Medulla oblongata (tissue), 1 donor: ENCODE data around the gene KLF9.
A peak's percentile ranks its signal among the peaks of the same experiment; 100 is the strongest.
"Not testable (repeated sequence)": the region's sequence is repeated elsewhere in the genome, so short reads cannot be mapped to it uniquely, and the experiment has no call there.

ENCODE experiments used
- DNase-seq: peaks from one replicate; pipeline ENCODE4 v3.0.0-alpha.2; 2015; ENCODE audit errors: extremely low spot score

KLF9 gene

DNA sequence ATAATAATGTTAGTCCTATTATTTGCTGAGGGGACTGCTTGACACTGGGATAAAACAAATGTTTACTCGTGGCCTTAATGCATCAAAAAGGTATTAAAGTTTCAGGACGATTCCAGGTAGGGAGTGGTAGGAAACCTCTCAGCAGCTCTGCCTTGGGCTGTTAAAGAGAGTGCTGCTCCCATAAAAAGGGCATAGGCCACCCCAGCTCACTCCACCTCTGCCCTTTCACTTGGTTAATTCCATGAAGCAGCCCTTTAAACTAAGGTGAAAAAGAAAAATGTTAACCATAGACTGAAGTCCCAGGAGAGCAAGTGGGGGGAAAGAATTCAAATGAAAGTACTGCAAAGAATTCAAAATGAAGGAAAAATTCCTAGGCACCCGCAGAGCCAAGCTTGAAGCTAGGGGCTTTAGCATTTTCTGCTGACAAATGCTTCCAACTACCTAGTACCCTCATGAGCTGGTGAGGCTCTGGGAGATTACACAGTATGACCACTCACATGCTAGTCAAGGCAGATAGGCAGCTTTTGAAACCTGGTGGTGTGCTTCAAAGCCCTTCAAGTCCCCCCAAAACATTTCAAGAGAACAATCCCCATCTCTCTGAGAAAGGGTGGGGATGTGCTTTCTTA, 8.5 kb downstream of the KLF9 start:
- DNase-seq, result no peak

DNA sequence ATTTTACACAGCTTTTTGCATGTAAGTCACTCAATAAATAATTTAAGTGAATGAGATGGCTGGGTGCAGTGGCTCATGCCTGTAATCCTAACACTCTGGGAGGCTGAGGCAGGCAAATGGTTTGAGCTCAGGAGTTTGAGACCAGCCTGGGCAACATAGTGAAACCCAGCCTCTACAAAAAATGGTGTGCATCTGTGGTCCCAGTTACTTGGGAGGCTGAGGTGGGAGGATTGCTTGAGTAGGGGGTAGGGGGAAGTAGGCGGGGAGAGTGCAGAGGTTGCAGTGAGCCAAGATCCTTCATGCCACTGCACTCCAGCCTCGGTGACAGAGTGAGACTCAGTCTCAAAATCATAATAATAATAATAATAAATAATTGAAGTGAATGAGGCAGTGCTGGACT, 10.2 kb downstream of the KLF9 start:
- DNase-seq, result no peak

DNA sequence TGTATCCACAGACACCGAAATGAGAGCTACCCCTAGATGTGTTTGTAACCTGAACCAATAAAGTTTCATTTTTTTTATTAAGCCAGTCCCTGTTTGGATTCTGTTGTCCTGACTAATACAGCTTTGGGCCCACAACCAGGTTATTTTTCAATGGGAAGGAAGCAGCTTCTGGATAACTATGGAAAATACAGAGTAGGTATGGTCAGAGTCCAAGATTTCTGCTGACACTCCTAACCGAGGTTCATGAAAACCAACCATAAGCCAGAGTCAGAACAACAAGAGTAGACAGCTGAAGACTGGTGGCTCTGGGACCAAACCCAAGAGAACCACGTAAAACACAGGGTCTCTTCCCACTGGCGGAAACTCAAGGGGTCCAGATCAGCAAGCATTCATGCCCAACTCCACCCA, 10.8 kb downstream of the KLF9 start:
- no peak for DNase-seq

DNA sequence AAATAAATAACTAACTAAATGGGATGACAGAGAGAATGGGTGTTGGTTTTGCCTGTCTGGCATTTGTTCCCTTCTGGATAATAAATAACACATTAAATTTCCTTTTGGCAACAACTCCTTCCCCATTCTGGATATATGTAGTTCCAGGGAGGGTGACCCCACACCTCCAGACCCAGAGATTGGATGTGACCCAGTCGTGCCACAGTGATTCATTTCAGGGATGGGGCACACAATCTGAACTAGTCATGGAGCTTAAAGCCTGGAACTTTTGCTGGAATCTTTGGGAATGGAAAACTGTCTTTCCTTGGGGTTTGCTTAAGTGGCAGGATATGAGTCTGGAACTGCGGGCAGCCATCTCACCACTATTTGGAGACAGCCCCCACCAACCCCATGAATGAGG, 11.3 kb downstream of the KLF9 start:
- no peak for DNase-seq

DNA sequence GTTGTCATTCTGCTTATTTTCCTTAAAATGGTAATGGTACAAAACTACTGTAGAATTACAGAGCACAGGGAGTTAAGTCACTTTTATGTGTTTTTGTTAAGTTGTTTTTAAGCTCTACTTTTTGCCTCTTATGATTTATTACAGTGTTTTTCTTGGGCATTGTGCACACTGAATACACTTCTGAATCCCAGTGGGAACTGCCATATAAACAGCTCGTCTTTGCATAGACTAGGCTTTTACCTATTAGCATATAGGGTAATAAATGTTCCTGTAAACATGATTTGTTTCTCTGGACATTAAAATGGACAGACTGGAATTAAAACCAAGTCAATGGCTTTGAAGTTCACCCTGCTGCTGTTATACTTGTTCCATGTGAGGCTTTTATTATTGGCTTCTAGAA, 12.2 kb downstream of the KLF9 start:
- no peak for DNase-seq

DNA sequence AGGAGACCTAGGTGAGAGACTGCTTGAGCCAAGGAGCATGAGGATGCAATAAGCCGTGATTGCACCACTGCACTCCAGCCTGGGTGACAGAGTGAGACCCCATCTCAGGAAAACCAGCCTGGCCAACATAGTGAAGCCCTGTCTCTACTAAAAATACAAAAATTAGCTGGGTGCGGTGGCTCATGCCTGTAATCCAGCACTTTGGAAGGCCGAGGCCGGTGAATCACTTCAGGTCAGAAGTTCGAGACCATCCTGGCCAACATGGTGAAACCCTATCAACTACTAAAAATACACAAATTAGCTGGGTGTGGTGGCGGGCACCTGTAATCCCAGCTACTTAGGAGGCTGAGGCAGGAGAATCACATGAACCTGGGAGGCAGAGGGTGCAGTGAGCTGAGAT, 13.2 kb downstream of the KLF9 start:
- DNase-seq, result not testable (repeated sequence)

DNA sequence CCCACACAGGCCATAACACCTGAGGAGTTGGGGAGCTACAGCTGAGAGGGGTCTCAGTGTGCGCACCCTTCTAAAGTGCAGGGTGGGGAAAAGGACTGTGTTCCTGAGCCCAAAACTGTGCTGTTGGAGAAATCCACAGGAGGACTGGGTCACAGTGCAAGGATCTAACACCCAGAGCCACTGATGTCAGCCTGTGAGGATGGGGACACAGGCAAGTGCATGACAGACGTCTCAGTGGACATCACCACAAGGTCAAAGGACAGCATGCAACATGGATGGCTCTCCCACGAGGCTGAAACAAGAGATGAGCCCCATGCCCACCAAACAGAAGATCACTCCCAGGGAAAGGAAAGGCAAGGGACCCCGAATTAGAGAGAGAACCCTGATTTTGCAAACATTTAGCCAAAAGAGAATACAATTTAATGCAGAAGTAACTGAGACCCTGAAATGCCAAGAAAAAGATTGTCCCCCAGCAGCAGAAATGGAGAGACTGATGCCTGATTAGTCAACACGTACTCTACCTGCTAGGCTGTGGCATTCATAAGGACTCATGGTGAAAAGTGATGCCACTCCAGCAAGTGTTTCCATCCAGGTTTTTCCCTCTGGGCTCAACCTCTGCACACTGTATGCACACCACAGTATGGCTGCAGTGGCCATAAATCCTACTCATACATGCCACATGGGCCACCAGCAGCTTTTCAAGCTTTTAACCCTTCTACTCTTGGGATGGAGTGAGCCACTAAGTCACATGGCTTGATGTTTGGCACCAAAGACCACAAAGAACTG, 14.2 kb downstream of the KLF9 start:
- no peak for DNase-seq

DNA sequence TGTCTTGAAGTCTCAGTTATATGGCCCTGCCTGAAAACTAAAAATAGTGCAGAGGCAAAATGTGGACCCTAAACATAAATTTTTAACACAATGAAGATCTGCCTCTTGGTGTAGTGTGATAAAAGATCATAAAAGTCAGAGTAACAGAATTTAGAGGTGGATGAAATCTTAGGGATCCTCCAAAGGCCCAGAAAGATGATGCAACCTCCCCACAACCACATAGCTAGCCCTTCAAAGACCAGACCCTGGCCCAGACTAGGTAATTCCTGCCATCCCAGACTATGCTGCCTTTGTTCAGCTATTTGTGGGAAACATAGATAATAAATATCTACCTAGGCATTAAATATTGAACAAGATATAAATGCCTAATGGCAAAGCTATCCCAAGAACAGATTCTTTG, 15.3 kb downstream of the KLF9 start:
- no peak for DNase-seq

DNA sequence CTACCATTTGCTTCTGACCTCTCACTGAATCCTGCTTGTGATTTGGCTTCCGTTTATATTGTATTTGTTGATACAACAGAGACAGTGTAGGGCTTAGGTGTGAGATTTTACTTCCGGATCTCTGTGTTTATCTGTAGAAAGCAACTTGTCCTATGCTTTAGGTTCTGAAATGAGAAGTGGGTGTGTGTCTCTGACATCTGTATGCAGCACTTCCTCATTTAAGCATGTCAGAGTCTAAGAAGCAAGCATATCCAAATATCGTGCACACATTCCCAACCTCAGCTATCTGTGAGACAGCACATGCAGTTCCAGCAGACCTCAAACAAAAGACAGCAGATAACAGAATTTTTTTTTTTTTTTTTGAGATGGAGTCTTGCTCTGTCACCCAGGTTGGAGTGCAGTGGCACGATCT, 16.3 kb downstream of the KLF9 start:
- DNase-seq, result peak; percentile 61

DNA sequence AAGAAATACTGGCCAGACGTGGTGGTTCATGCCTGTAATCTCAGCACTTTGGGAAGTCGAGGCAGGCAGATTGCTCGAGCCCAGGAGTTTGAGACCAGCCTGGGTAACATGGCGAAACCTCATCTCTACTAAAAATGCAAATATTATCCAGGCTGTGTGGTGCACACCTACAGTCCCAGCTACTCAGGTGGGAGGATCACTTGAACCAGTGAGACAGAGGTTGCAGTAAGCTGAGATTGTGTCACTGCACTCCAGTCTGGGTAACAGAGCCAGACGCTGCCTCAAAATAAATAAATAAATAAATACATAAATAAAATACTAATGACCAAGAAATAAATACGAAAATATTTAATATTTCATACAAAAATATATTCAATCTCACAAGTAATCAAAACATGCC, 18.8 kb downstream of the KLF9 start:
- no peak for DNase-seq

DNA sequence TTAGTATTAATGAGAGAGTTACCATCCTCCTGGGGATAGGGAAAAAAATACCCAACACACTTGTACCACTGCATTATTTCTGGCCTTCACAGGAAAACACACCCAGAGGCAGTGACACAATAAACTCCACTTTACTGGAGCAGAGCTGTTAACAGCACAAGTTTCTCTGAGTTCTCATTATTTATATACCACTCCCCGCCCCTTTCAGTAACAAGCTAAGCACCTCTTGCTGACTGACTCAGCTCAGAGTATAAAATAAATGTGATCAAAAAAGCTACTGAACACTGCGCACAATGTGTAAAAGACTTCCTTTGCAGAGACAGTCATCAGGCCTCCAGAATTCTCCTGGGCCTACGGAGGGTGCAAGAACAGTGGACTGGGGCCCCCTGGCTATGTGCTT, 21.6 kb downstream of the KLF9 start:
- DNase-seq, result no peak

DNA sequence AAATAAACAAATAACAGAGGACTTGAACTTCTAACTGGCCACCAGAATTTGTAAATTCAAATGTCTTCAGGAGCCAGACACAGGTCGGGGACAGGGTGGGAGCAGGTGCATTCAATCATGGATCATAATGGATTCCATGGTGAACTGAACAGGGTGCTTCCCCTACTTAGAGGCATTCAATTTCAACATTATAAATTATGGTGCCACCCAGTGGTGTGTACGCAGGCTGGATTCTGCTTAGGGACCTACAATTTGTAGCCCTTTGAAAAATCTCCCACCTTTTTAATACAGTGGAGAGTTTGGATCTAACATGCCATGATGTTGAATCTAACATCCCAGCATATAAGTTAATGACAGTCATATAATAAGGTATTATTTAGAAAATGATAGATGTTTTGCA, 22.3 kb downstream of the KLF9 start:
- peak; percentile 39 for DNase-seq

DNA sequence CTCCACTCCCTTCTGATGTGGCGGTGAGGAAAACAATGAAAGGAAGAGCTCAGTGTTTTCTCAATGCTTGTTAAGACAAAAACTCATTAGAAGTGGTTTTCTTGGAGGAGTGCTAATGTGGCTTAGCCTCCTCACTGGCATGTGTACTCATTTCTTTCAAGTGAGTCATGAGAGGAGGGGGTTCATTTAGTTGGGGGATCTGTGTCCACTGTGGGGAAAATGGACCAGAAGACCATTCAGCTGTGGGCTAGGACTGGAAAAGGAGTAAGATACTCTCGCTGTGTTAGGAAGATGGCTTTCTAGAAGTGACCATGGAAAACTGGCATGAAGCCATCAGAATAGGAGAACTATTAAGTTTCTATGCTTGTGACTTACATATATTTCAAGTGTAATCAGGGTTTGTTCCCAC, 23.5 kb downstream of the KLF9 start:
- DNase-seq, result peak; percentile 24

DNA sequence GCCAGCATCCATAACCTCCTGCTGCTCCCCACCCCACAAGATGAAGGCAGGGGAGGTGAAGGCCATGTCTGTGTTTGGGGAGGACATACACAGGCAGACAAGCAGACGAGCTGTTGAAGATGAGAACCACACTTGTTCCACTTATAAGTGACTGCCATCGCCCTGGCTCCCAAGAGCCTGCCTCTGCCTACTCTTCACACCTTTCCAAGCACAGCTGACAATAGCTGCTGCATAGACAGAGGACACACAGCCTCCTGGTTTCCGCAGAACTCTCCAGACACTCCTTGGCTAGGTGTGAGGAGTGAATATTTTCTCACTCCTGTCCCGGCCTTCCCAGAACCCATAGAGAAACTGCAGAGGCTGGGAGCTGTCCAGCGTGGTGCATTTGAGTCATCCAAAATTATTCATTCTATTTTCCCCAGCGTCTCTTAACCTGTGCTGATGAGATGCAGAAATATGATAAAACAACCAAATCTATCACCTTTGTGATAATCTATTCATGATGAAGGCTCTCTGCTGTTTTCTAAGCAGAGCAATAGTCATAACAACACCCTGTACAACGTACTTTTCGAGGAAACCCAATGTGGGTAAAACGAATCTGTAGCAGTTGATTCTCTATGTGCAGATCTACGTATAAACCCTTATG, 24.7 kb downstream of the KLF9 start:
- DNase-seq, result peak; percentile 19

DNA sequence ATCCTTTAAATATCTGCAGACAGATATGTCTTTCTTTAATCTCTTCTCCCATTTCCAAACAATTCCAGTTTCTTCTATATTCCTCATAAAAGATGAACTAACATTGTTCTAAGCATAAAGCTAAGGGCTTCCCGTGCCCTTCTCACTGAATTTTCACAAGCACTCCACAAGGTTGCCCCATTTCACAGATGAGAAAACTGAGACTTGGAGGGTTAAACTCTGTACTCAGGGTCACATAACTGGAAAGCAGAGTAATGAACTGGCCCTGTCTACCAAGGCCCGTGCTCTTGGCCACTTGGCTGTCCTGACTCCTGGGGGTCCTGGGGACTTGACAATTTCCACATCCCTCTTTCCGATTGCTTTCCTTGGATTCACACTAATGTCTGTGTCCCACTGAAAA, 25.3 kb downstream of the KLF9 start:
- DNase-seq, result no peak

DNA sequence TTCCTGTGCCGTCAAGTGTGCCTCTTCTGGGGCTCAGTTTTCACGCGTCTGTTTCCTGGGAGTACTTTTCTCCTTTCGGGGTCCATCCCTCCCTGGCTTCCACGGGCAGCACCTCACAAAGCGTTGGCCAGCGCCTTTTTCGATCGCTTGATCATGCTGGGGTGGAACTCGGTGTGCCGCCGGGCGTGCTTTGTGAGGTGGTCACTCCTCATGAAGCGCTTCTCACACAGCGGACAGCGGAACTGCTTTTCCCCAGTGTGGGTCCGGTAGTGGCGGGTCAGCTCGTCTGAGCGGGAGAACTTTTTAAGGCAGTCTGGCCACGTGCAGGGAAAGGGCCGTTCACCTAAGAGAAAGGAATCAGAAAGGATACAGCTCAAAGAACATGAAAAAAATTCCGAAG, 26.8 kb downstream of the KLF9 start:
- DNase-seq, result no peak

DNA sequence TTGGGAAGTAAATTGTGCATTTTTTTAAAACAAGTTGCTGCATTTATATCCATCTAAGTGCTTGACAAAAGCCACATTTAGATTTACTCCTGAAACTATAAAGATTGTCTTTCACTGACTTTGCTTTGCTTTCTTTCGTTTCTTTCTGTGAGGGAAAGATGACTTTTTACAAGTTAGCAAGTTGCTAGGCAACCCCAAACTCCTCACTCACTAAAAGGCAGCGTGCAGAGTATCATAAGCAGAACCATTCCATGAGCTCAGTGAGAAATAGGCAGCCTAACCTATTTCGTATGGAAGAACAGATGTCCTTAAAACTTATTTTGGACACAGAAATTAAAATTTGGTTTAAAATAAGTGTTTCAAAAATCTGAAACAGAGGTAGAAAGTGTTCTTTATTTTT, 29.0 kb downstream of the KLF9 start:
- peak; percentile 34 for DNase-seq

DNA sequence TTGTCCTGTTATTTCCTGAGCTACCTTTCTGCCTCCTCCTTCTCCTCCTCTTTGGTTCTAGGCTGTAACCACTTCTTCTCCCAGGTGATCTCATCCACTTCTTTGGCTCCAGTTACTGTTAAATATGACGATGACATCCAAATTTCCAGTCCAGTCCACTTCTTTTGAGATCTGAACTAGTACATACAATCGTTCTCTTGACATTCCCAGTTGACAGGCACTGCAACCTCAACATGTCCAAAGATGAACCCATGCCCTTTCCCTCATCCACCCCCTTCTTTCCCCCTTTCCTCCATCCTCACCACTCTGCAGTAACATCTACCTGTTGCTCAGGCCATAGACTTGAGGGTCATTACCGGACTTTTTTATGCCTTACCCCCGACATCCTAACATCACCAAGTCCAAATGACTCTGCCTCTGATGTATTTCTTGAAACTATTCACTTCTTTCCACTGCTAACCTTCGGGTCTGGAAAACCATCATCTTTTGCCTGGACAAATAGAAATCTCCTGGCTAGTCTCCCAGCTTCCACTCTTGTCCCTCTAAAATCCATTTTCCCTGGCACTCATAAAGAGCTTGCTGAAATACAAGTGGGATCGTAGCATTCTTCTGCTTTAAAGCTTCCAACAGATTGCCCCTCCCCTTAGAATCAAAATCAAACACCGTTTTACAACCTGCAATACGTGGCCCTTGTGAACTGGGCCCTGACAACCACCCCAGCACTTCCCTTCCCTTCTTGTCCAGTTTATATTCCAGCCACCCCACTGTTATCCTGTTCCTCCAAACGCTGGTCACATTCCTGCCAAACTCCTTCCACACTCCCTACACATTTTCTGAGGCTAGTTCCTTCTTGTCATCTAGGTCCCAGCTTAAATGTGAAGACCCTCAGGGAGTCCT, 31.5 kb downstream of the KLF9 start:
- DNase-seq, result no peak

DNA sequence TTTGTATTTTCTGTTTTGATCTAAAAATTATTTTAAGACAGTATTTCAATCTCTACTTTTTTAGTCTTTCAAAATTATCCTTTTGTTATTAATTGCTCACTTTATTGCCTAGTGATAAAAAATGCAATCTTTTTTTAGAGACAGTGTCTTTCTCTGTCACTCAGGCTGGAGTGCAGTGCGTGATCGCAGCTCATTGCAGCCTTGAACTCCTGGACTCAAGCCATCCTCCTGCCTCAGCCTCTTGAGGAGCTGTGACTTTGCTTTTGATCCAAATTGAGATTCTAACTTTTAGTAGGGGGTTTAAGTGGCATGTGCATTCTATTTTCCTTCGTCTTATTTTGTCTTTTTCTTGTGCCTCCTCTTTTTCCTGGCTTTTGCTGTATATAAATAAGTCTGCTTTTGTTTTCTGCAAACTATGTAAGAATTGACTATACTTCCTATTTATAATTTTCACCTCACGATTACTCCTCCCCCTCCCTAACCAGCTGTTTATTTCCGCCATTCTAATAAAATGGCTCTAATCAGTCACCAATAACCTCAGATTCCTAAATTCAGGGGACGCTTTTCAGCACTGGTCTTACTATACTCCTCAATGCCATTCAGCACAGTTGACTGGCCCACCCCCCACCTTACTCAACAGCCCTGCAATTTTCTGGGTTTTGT, 32.3 kb downstream of the KLF9 start:
- no peak for DNase-seq

DNA sequence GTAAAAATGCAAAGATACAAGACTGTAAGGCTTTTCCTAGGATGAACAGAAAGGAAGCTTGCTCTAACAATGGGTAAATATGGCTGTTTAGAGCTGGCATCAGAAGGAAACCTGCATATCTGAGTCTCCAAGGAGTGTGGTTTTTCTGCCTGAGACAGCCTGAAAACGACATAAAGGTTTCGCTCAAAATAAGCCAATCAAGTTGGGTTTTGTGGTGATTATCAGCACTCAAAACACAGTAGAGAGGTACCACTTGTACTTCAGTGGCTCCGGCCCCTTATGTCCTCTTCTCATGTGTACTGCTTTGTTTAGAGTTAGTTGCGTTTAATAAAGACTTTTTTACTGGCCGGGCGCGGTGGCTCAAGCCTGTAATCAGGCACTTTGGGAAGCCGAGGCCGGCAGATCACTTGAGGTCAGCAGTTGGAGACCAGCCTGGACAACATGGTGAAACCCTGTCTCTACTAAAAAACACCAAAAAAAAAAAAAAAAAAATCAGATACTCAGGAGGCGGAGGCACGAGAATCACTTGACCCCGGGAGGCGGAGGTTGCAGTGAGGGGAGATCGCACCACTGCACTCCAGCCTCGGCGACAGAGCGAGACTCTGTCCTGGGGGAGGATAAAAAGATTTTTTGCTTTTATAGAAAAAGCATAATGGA, 39.4 kb downstream of the KLF9 start:
- DNase-seq, result no peak

DNA sequence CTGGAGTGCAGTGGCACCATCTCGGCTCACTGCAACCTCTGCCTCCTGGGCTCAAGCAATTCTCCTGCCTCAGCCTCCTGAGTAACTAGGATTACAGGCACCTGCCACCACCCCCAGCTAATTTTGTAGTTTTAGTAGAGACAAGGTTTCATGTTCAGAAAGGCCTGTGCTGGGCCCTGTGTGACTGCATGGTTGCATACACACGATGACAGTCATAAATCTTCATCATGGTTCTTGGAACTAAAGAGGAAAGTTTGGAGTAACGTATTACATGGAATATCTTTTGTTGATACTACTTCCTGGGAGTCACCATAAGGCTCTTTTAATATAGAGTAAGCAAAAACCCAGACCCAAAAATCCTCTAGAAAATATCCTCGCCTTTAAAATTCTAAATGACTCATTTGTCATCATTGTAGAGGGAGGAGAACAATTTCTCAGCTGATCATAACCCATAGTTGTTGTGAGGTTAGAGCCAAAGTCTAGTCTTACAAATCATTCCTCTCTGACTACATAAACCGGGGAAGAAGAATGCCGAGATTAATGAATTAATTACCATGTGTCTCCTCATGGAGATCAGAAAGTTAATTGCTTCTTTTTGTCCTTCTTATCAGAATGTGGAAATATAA, 47.0 kb downstream of the KLF9 start:
- no peak for DNase-seq
